Measurements from ENCODE around the gene CADPS.

DNA sequence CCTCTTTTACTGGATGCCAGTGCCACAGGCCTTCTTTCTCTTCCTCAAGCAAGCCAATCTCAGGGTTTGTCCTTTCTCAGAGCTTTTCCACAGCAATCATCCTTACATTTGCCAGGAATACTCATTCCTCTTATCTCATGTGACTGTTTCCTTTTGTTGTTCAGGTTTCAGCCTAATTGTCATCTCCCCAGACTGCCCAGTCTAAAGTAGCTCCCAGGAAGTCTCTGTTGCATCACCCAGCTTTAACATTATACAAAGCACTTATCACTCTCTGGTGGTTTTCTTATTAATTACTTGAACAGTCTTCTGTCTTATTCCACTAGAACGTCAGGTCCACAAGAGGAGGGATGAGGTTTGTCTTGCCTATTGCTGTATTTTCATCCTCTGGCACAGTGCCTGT is 65.8 kb downstream of the CADPS start:
- TF ChIP-seq, protein P1, sequence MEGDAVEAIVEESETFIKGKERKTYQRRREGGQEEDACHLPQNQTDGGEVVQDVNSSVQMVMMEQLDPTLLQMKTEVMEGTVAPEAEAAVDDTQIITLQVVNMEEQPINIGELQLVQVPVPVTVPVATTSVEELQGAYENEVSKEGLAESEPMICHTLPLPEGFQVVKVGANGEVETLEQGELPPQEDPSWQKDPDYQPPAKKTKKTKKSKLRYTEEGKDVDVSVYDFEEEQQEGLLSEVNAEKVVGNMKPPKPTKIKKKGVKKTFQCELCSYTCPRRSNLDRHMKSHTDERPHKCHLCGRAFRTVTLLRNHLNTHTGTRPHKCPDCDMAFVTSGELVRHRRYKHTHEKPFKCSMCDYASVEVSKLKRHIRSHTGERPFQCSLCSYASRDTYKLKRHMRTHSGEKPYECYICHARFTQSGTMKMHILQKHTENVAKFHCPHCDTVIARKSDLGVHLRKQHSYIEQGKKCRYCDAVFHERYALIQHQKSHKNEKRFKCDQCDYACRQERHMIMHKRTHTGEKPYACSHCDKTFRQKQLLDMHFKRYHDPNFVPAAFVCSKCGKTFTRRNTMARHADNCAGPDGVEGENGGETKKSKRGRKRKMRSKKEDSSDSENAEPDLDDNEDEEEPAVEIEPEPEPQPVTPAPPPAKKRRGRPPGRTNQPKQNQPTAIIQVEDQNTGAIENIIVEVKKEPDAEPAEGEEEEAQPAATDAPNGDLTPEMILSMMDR (conservative IDR thresholded peaks at IDR 0.05) = no peak
- TF ChIP-seq EZH2 (IDR thresholded peaks at IDR 0.05; ENCODE audit: low read depth) = no peak

Measured in PC-9 (cell line).